ENCODE results near the gene PAPPA2.

GRCh38 chr1:176559474-176559873, 96.5 kb downstream of the PAPPA2 start:
- TF ChIP-seq CTCF (IDR thresholded peaks at IDR 0.05; ENCODE audit: low read length) = no peak
- no peak for TF ChIP-seq EZH2 (IDR thresholded peaks at IDR 0.05; ENCODE audit: borderline replicate concordance, low read length)
